Measurements from ENCODE around the gene SLC23A2.

The SLC23A2 gene

GRCh38 chr20:4942331-4942730, 59.0 kb downstream of the SLC23A2 start:
- Histone ChIP-seq H3K9me2 (replicated peaks; ENCODE audit: control insufficient read depth, low read length) (no peaks in the 10 kb centered on the region), H3K4me3 (ENCODE audit: low read length) (peak overlapping the region; percentile 43), H3K27ac (ENCODE audit: low read depth, low read length) (peak overlapping the region; percentile 55), H3K27me3 (ENCODE audit: control insufficient read depth, low read length) (no peaks in the 10 kb centered on the region), H3K36me3 (ENCODE audit: control insufficient read depth, low read length) (peaks cover 21% of the 10 kb centered on the region), H3F3A (ENCODE audit: control insufficient read depth, insufficient read depth) (0 out of 2 replicates have a peak, but pooled peaks cover 3% of the 10 kb centered on the region), H3K4me1 (ENCODE audit: control insufficient read depth, low read length) (peaks cover 47% of the 10 kb centered on the region), H3K4me2 (ENCODE audit: low read length) (peak overlapping the region; percentile 56), H3K9me3 (ENCODE audit: control insufficient read depth, insufficient read depth, low read length) (no peaks in the 10 kb centered on the region), H3K79me2 (ENCODE audit: control insufficient read depth, low read length) (peaks cover 80% of the 10 kb centered on the region), H4K20me1 (ENCODE audit: control insufficient read depth, insufficient read depth, low read depth, low read length) (no peaks in the 10 kb centered on the region; the same call in 1 of the 2 replicates)
- TF ChIP-seq CTCF (IDR thresholded peaks at IDR 0.05; ENCODE audit: low read depth, low read length, poor library complexity, severe bottlenecking) = no peak
- TF ChIP-seq EZH2phosphoT487 (IDR thresholded peaks at IDR 0.05; ENCODE audit: borderline replicate concordance, low read length) = no peak

GRCh38 chr20:4937407-4938319, 63.6 kb downstream of the SLC23A2 start:
- Histone ChIP-seq H3F3A (ENCODE audit: control insufficient read depth, insufficient read depth) (no peaks in the 10 kb centered on the region), H4K20me1 (ENCODE audit: control insufficient read depth, insufficient read depth, low read depth, low read length) (no peaks in the 10 kb centered on the region; the same call in 1 of the 2 replicates), H3K79me2 (ENCODE audit: control insufficient read depth, low read length) (peaks cover 73% of the 10 kb centered on the region), H3K4me2 (ENCODE audit: low read length) (no peak overlapping the region), H3K9me2 (replicated peaks; ENCODE audit: control insufficient read depth, low read length) (no peaks in the 10 kb centered on the region), H3K4me1 (ENCODE audit: control insufficient read depth, low read length) (peaks cover 17% of the 10 kb centered on the region), H3K9me3 (ENCODE audit: control insufficient read depth, insufficient read depth, low read length) (no peaks in the 10 kb centered on the region), H3K4me3 (ENCODE audit: low read length) (no peak overlapping the region), H3K27me3 (ENCODE audit: control insufficient read depth, low read length) (no peaks in the 10 kb centered on the region), H3K36me3 (ENCODE audit: control insufficient read depth, low read length) (peaks cover 26% of the 10 kb centered on the region), H3K27ac (ENCODE audit: low read depth, low read length) (no peak overlapping the region)
- TF ChIP-seq EZH2phosphoT487 (IDR thresholded peaks at IDR 0.05; ENCODE audit: borderline replicate concordance, low read length) = no peak
- no peak for TF ChIP-seq CTCF (IDR thresholded peaks at IDR 0.05; ENCODE audit: low read depth, low read length, poor library complexity, severe bottlenecking)

GRCh38 chr20:4936851-4937406, 64.4 kb downstream of the SLC23A2 start:
- H4K20me1 ChIP-seq (ENCODE audit: control insufficient read depth, insufficient read depth, low read depth, low read length) = no peaks in the 10 kb centered on the region; the same call in 1 of the 2 replicates
- no peaks in the 10 kb centered on the region for H3F3A ChIP-seq (ENCODE audit: control insufficient read depth, insufficient read depth)
- H3K4me2 ChIP-seq (ENCODE audit: low read length) = no peak overlapping the region
- H3K27ac ChIP-seq (ENCODE audit: low read depth, low read length) = no peak overlapping the region
- no peak for TF ChIP-seq CTCF (IDR thresholded peaks at IDR 0.05; ENCODE audit: low read depth, low read length, poor library complexity, severe bottlenecking)
- TF ChIP-seq EZH2phosphoT487 (IDR thresholded peaks at IDR 0.05; ENCODE audit: borderline replicate concordance, low read length) = no peak
- H3K9me3 ChIP-seq (ENCODE audit: control insufficient read depth, insufficient read depth, low read length) = no peaks in the 10 kb centered on the region
- no peaks in the 10 kb centered on the region for H3K27me3 ChIP-seq (ENCODE audit: control insufficient read depth, low read length)
- H3K79me2 ChIP-seq (ENCODE audit: control insufficient read depth, low read length) = peaks cover 66% of the 10 kb centered on the region
- peaks cover 9% of the 10 kb centered on the region for H3K4me1 ChIP-seq (ENCODE audit: control insufficient read depth, low read length)
- H3K9me2 ChIP-seq (replicated peaks; ENCODE audit: control insufficient read depth, low read length) = no peaks in the 10 kb centered on the region
- H3K4me3 ChIP-seq (ENCODE audit: low read length) = no peak overlapping the region
- peaks cover 33% of the 10 kb centered on the region for H3K36me3 ChIP-seq (ENCODE audit: control insufficient read depth, low read length)
